GM18499 (cell line): ENCODE data around the gene DENND1C.

ENCODE experiments used
- ATAC-seq: cut with Tn5 transposase; IDR thresholded peaks from one replicate; pipeline ENCODE4 v1.9.1; 2021; ENCODE audit warnings: moderate number of reproducible peaks; ENCODE audit not compliant: insufficient read depth, unreplicated experiment

Gene DENND1C

DNA sequence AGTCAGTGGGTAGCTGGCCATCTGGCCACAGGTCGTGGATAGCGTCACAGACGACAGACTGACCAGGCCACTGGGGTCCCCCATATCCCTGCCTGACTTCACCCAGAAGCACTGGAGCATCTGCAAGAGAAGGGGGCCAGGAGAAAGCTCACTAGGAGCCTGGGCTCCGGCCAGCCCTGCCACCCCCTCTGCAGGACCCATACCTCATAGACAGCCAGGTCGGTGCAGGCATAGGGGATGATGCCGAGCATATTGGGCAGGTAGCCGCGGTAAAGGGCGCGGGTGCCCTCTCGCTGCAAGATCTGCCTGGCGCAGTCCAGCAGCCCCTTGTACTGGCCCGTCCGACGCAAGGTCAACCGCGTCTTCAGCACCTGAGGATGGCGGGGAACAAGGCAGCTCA, 54.5 kb downstream of the DENND1C start:
- no peak for ATAC-seq

DNA sequence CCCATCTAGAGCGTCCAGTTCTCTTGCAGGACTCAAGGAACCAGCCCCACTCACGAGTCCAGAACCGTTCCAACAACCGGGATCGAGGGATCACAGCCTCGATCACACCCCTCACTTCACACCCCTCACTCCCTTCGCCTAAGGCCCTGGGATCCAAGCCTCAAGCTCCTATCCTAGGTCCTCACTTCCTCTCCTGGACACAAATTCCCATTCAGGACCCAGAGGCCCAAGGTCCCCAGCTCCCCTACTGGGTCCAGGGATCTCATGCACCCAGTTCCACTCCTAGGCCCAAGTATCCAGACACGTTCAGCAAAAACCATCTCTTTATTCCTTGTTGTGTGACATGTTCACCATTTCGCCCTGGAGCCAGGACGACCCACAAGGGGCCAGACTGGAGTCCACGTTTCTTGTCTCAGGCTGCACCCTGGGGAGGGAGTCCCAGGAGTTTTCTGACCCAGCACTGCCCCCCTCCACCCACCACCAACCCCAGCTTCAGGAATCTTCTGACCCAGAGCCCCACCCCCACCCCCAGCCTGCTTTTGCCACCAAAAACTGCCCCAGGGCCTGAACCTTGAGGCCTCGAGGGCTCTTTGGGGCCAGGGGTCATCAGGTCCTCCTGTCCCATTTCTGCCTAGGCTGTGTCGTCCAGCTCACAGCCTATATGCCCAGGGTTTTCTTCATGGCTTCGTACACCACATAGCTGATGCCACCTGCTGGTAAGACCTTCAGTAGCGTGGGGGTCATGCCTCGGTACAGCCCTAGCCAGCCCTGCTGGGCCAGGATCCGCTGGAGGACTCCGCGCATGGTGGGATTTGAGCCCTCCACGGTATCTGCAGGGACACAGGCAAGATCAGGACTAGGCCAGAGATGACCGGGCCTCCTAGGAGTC, 55.6 kb downstream of the DENND1C start:
- ATAC-seq, result no peak

DNA sequence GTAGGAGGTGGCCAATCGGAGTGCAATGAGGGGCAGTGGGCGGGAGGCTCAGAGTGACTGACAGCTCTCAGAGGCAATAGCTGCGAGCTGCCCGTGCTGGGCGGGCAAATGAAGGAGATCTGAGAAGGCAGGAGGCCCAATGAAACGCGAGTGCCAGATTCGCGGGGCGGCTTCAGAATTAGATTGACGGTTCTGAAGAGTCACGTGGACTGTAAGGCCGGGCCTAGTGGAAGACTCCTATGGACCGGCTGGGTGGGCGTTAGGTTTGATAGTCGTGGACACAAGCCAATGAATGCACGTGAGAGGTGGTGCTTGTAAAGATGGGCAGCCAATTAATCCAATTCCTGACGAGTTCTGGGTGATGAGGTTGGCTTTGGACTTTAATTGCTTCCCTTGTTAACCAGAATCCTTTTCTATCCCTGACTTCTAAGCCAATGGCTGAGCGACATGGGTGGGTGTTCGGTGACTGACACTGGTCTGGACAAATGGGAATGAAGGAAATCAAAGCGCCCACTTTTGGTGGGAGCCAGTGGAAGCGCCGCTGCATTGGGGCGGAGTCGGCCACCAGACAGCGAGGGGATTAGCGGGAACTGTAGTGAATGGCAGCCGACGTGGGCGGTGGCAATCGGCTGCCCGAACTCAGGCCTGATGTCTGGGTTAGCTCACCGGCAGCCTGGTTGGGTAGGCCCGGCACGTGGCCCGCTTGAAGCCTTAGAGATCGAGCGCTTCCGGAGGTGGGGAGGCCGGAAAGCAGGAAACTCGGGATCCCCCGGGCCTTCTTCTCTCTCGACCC, 56.5 kb downstream of the DENND1C start:
- ATAC-seq, result peak; percentile 85

- no peak for ATAC-seq
These were observed 57.2 kb downstream of the DENND1C start, which contains the start of gene KHSRP for GRCh38 chr19:6424195-6424938. KHSRP (minus strand) TSS chr19:6424811; CDS start chr19:6424701, 110 bp downstream.

DNA sequence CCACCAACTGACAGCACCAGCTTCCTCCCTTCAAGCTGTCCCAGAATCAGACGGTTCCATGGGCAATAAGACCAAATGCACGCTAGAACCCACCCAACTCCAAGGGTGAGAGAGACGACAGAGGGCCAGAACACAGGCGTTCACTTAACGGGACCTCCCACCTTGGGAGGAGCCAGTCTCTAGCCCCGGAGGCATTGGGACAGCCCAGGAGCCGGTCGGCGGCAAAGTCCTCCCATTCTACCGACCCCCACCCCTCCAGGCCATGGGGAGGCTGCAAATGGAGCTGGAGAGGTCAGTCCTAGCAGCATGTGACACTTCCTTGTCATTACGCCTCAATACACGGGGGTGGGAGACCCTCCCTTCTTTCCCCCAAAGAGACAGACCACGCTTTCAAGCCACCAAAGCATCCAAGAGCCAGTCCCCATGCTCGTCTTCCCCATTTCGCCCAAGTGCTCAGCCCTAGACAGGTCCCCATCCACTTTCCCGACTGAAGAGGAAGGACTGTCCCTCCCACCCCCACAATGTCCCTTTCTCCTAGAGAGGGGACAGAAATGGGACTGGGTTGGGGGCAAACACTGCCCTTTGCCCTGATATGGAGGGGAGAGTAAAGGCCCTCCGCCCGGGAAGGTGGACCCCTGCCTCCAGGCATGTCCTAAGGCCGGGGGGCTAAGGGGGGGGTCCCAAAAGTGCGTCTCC, 57.9 kb downstream of the DENND1C start:
- no peak for ATAC-seq

- ATAC-seq, result no peak
These were observed 60.2 kb downstream of the DENND1C start for GRCh38 chr19:6421075-6422014.

GRCh38 chr19:6418562-6418932, 63.0 kb downstream of the DENND1C start:
- ATAC-seq, result no peak

DNA sequence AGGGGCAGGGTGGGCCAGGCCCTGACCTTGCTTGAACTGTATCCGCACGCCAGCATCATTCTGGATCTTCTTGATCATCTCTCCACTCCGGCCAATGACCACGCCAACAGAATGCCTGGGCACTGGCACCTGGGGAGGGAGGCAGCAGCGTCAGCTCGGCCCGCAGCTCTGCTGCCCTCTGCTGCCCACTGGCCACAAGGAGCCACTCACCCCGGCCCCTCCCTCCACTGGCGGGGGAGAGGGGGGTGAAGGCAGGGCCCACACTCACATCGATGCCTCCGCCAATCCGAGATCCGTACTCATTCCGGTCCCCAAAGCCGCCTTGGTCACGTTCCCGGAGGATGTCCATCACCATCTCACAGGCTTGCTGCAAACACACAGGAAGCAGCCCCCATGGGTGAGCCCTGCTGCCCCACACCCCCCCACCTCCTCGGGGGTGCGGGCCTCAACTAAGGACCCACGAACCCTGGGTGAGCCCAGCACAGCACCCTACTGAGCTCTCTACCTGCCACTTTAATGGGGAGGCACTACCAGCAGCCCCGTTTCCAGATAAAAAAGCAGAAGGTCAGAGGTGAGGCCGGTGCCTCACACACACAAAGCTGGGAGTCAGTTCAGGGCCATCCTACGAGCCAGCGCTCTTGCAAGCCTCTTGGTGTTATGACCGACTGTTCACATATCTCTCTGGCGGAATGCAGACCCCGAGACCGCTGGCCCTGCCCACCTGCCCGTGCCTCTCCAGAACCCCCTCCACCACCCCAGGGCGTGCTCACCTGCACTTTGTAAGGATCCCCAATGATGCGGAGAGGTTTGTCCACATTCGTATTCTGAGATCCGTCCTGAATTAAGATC, 63.6 kb downstream of the DENND1C start:
- ATAC-seq, result no peak
